DOHH2 (cell line): ENCODE data around the gene C1GALT1.

Source experiments
- H3F3A ChIP-seq: fragments of 200-600 bp; sonication (generic), shearing (Covaris generic); 2 replicates; pipeline ENCODE4 v1.6.0; 2016; ENCODE audit warnings: antibody characterized with exemption, mild to moderate bottlenecking; ENCODE audit not compliant: control insufficient read depth, insufficient read depth
- H3K27ac ChIP-seq: fragments of 200-600 bp; sonication (generic); 2 replicates; pipeline ENCODE4 v1.5.1; 2014; ENCODE audit warnings: low read depth, mild to moderate bottlenecking, low read length, moderate library complexity
- H3K27me3 ChIP-seq: fragments of 200-600 bp; sonication (generic); 2 replicates; pipeline ENCODE4 v1.6.1; 2014; ENCODE audit warnings: mild to moderate bottlenecking, low read length, mixed read lengths; ENCODE audit not compliant: control insufficient read depth
- H3K36me3 ChIP-seq: fragments of 200-600 bp; sonication (generic); 2 replicates; pipeline ENCODE4 v1.6.1; 2014; ENCODE audit warnings: mild to moderate bottlenecking, low read length, moderate library complexity, mixed read lengths; ENCODE audit not compliant: control insufficient read depth
- H3K4me1 ChIP-seq: fragments of 200-600 bp; sonication (generic); 2 replicates; pipeline ENCODE4 v1.6.1; 2014; ENCODE audit warnings: mild to moderate bottlenecking, low read length, mixed read lengths; ENCODE audit not compliant: control insufficient read depth
- H3K4me2 ChIP-seq: fragments of 200-600 bp; sonication (generic); 2 replicates; pipeline ENCODE4 v1.6.0; 2014; ENCODE audit warnings: mild to moderate bottlenecking, low read length, moderate library complexity
- H3K4me3 ChIP-seq: fragments of 200-600 bp; sonication (generic); 2 replicates; pipeline ENCODE4 v1.5.1; 2014; ENCODE audit warnings: mild to moderate bottlenecking, low read length, mixed read lengths
- H3K79me2 ChIP-seq: fragments of 200-600 bp; sonication (generic); 2 replicates; pipeline ENCODE4 v1.6.1; 2014; ENCODE audit warnings: mild to moderate bottlenecking, low read length, mixed read lengths; ENCODE audit not compliant: control insufficient read depth
- H3K9me2 ChIP-seq: fragments of 200-600 bp; sonication (generic); replicated peaks from 2 replicates; pipeline ENCODE4 v1.6.1; 2014; ENCODE audit warnings: mild to moderate bottlenecking, low read length, mixed read lengths; ENCODE audit not compliant: control insufficient read depth
- H3K9me3 ChIP-seq: fragments of 200-600 bp; sonication (generic); 2 replicates; pipeline ENCODE4 v1.6.1; 2014; ENCODE audit warnings: antibody characterized with exemption, low read length, mixed read lengths; ENCODE audit not compliant: control insufficient read depth, insufficient read depth
- H4K20me1 ChIP-seq: fragments of 200-600 bp; sonication (generic); 2 replicates; pipeline ENCODE4 v1.6.0; 2014; ENCODE audit warnings: low read depth, mild to moderate bottlenecking, antibody characterized with exemption, low read length, moderate library complexity; ENCODE audit not compliant: control insufficient read depth, insufficient read depth
- CTCF ChIP-seq: fragments of 200-600 bp; sonication (generic); IDR thresholded peaks from one replicate; pipeline ENCODE4 v1.5.1; 2014; ENCODE audit warnings: antibody characterized with exemption, mild to moderate bottlenecking, low read depth, low read length; ENCODE audit not compliant: poor library complexity, severe bottlenecking
- EZH2phosphoT487 ChIP-seq: fragments of 200-600 bp; sonication (generic); IDR thresholded peaks from 2 replicates; pipeline ENCODE4 v1.6.1; 2017; ENCODE audit warnings: borderline replicate concordance, mild to moderate bottlenecking, antibody characterized with exemption, low read length, moderate library complexity, mixed read lengths

The C1GALT1 gene

GRCh38 chr7:7216279-7216678 is 33.9 kb downstream of the C1GALT1 start:
- no peak overlapping the region for H3K27ac ChIP-seq
- no peaks in the 10 kb centered on the region for H3F3A ChIP-seq
- H3K4me1 ChIP-seq, result no peaks in the 10 kb centered on the region
- H3K9me2 ChIP-seq, result no peaks in the 10 kb centered on the region
- H3K4me2 ChIP-seq, result no peak overlapping the region
- H4K20me1 ChIP-seq, result no peaks in the 10 kb centered on the region
- H3K36me3 ChIP-seq, result peaks cover 16% of the 10 kb centered on the region
- no peak overlapping the region for H3K4me3 ChIP-seq
- no peaks in the 10 kb centered on the region for H3K27me3 ChIP-seq
- no peaks in the 10 kb centered on the region for H3K9me3 ChIP-seq
- no peaks in the 10 kb centered on the region; the same call in 1 of the 2 replicates for H3K79me2 ChIP-seq
- no peak for TF ChIP-seq CTCF
- no peak for TF ChIP-seq EZH2phosphoT487

GRCh38 chr7:7219216-7219615 is 36.9 kb downstream of the C1GALT1 start:
- Histone ChIP-seq H3K9me2 (no peaks in the 10 kb centered on the region), H3F3A (no peaks in the 10 kb centered on the region), H3K27me3 (no peaks in the 10 kb centered on the region), H4K20me1 (no peaks in the 10 kb centered on the region), H3K36me3 (peaks cover 13% of the 10 kb centered on the region), H3K4me3 (no peak overlapping the region), H3K79me2 (peaks cover 18% of the 10 kb centered on the region), H3K4me2 (no peak overlapping the region), H3K4me1 (no peaks in the 10 kb centered on the region), H3K9me3 (no peaks in the 10 kb centered on the region), H3K27ac (no peak overlapping the region)
- no peak for TF ChIP-seq EZH2phosphoT487
- no peak for TF ChIP-seq CTCF

GRCh38 chr7:7220821-7221220 is 38.5 kb downstream of the C1GALT1 start:
- peaks cover 10% of the 10 kb centered on the region for H3K36me3 ChIP-seq
- no peaks in the 10 kb centered on the region for H4K20me1 ChIP-seq
- H3F3A ChIP-seq, result no peaks in the 10 kb centered on the region
- H3K4me3 ChIP-seq, result no peak overlapping the region
- H3K79me2 ChIP-seq, result peaks cover 25% of the 10 kb centered on the region
- H3K9me2 ChIP-seq, result no peaks in the 10 kb centered on the region
- no peak for TF ChIP-seq CTCF
- no peak for TF ChIP-seq EZH2phosphoT487
- H3K27me3 ChIP-seq, result no peaks in the 10 kb centered on the region
- H3K4me2 ChIP-seq, result no peak overlapping the region
- H3K27ac ChIP-seq, result no peak overlapping the region
- H3K9me3 ChIP-seq, result no peaks in the 10 kb centered on the region
- no peaks in the 10 kb centered on the region for H3K4me1 ChIP-seq
